ENCODE results near the gene PC. TPM values are rescaled to one million over a fixed set of nuclear protein-coding genes. Genes with fewer than 3 reads are reported as not detected.

PC gene
- total RNA-seq, 1 donor from 2014 or later: 9.5 TPM

DNA sequence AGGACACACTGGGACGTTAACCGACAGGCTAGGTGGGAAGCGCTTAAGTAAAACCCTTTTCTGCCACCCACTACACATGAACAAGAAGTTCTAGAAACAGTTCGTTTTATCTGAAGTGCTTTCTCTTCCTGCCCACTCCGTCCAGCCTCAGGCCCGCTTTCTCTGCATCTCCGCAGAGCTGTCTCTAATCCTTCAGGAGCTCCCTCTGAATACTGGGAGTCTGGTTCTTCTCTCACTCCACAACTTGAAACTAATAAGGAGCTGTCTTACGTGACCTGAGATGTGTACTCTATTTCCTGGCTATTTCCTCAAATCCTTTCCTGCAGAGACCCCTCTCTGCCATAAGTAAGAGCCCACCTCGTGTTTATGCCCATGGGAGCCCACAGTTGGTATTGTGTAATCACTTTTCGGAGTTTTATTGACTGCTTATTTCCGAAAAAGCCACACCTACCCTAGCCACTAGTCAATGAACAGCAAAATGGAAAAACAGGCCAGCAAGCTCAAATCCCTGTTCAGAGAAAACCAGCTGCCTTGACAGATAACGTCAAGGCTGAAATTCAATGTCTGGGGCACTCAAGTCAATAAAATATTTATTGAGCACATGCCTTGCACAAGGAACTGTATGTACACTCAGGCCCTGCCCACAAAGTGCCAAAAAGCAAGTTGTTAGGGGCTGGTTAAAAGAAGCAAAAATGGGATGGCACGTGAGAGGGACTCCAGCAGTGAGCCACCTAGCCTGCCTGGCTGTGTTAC is 4.9 kb downstream of the PC start:
- DNase-seq (ENCODE audit: low read depth): no peak

DNA sequence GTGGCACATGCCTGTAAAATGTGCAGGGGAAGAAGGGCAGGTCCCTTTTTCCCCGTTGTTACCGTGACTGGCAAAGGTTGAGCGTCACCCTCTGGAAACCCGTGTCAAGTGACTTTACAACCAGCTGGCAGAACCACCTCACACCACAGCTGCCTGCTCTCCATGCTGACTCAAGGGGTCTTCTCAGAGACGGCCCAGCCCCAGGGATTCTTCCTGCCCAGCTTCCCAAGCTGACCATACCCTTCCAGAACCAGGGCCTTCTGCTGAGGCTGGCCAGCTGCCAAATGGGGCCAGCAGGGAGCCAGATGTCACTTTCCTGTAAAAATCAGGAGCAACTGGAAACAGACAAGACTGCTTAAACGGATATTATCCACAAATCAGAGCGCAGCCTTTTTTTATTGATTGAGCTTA is 6.3 kb downstream of the PC start:
- no peak for DNase-seq (ENCODE audit: low read depth)

DNA sequence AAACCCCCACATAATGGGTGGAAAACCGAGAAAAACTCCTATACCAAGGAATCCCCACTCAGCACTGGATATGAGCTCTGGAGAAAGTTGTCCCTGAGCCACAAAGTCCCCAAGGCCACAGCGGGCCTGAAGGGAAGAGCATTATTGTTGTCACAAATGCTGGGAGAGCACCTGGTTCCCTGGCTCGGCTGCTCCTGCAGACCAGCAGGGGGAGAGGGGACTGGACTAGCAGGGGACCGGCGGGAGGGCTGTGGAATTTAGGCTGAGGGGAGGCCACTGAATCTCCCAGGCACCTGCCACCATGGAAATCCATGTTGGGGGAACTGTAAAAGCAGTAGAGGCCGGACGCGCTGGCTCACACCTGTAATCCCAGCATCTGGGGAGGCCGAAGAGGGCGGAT is 7.0 kb downstream of the PC start:
- DNase-seq (ENCODE audit: low read depth): no peak

DNA sequence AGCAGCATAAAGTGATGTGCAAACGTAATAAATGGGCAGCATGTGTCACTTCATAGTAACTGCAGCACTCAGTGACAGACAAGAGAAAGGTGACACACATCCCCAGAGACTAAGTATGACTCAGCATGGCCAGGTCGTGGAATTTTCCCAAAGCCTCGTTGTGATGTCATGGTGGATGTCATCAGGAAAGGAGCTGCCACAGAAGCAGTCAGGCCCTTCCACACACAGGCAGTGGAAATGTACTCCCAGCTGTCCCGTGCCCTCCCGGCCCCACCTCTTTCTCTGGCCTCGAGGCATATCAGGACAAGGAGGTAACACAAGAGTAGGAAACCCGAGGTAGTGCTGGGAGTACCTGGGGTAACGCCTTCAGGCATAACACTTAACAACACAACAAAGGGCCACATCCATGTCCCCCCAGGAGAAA is 8.1 kb downstream of the PC start:
- DNase-seq (ENCODE audit: low read depth): peak; percentile 89

DNA sequence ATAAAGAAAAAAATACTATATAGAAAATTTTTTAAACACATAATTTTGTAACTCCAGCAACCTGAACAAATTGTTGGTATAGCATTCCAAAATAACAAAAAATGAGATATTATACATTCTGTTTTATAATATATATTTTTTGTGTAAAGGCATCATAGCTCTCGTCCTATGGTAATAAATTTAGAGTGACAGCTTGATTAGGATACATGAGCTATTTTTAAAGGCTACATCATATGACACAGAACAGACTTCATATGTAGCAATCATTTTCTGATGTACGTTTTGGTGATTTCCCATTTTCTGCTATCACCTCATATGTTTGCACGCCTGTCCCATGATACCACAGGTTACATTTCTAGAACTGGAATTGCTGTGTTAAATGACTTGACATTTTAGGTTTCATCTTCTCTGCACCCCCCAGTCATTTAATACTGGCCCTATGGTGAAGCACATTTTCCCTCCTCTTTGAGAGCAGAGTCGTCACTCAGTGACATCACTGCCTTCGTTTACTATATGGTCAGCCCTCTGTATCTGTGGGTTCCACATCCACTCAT is 19.5 kb downstream of the PC start:
- no peak for DNase-seq (ENCODE audit: low read depth)

DNA sequence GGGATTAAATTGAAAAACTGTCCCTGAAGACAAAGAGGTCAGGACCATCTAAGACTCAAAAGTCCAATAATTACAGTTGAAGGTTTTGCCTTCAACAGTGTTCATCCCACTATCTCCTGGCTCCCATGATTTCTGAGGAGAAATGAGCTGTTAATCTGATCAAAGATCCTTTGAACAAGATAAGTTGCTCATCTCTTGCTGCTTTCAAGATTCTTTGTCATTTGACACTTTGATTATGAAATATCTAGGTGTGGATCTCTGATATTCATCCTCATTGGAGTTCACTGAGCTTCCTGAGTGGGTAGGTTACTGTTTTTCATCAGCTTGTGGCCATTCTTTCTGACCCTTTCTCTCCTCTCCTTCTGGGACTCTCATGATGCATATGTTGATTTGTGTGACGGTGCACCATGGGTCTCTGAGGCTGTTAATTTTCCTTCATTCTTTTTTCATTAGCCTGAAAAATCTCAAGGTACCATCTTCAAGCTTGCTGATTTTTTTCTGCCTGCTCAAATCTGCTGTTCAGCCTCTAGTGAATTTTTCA is 20.9 kb downstream of the PC start:
- no peak for DNase-seq (ENCODE audit: low read depth)

DNA sequence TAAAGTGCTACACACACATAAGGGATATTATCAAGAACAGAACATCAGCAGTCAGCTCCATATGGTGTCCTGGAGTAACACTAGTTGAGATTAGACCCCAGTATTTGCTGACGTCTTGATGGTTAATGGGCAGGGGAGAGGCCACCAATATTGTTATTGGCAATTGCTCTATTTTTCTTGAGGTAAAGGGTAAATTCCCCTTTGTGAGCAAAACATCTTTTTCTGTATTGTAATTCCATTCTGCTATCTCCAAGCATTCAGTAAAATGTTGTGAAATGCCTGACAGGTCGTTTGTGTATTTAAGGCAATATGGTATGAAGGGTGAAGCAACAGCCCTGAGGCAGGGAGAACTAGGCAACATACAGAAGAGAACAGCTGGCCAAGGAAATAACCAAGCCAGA is 21.9 kb downstream of the PC start:
- peak; percentile 38 for DNase-seq (ENCODE audit: low read depth)

DNA sequence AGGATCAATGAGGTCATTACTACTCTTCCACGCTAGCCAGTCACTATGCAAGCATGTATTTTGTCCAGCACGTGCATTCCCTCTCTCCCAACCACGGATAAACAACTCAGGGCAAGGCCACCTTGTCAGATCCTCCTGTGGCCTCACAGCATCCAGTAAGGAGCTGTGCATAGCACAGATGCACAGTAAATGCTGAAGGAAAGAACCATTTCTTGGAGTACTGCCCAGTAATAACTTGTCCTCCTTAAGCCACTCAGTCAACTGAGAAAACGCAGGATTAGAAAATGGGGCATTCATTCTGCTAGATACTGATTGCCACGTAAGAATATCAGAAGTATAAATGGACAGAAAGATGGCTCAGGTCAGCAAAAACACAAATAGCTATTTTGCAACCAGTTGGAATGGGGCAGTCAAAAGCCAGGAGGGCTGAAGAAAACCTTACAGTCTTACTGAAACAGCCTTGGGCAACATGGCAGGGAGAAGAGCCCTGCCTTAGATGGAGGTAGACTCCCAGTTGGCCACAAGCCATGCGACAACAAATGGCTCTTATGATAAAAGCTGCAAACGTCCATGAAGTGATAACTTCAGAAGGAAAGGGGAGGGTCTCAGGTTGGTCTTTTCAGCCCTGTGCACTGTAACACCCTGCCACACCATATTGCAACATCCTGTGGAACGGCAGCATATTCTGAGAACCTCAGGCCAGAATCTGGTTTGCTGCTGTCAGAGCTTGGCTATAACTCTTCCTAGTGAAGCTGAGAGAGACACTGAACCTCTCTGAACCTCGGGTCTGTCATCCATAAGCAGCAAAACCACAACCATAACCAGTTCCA is 23.0 kb downstream of the PC start:
- no peak for DNase-seq (ENCODE audit: low read depth)

DNA sequence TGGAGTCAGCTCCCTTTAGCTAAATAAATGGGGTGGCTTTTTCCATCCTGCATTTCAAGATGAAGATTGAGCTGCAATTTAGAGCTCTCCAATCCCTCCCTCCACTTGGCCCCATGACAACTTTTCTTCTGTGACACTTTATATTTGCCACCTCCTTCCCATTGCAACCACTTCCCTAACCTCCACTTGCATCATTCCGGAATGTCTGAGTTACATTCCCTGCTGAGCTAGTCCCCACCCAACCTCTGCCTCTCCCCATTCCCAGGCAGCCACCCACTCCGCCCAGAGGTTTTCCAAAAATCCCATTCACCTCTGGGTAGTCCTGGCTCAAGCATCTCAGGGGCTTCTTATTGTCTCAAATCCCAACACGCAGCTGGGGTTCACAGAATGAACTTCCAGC is 24.7 kb downstream of the PC start:
- DNase-seq (ENCODE audit: low read depth): no peak

DNA sequence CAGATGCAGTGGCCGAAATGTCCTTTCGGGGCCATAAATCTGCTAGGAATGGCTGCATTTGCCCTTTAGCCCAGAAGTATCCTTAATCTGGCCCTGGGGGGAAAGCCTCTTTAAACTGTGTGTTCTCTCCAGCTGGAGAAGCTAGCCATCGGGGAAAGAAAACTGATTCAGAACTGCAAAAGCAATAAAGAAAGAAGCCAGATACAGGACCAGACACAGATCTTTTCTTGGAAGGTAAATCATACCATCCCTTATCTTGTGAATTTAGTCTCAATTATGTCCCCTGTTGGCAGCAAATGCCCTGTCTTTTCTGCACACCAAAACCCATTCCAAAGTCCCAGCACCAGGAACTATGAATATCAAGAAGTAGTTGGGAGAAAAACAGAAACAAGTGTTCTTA is 25.6 kb downstream of the PC start:
- no peak for DNase-seq (ENCODE audit: low read depth)

DNA sequence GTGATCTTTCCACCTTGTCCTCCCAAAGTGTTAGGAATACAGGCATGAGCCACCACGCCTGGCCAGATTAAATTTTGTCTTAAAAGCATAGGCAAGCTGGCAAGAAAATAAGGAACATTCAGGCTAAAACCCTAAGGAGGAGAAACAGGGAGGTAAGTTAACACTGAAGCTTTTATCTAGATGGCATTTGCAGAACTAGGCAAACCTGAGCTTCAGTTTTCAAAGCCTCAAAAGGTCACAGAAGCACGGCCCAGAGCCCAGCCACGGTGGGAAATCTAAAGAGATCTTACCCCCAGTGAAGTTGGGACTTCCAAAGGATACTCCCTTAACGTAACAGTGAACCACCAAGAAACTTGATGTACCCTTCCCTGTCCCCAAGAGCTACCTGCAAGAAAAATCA is 28.4 kb downstream of the PC start:
- no peak for DNase-seq (ENCODE audit: low read depth)

DNA sequence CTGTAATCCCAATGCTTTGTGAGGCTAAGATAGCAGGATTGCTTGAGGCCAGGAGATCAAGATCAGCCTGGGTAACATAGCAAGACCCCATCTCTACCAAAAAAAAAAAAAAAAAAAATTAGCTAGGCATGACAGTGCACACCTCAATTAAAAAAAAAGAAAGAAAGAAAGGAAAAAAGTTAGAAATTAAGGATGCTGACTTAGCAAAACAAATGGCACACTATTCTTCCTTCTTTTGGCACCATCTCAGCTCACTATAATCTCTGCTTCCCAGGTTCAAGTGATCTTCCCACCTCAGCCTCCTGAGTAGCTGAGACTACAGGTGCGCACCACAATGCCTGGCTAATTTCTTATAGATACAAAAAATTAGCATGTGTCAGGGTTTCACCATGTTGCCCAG is 33.9 kb downstream of the PC start:
- DNase-seq (ENCODE audit: low read depth): no peak

DNA sequence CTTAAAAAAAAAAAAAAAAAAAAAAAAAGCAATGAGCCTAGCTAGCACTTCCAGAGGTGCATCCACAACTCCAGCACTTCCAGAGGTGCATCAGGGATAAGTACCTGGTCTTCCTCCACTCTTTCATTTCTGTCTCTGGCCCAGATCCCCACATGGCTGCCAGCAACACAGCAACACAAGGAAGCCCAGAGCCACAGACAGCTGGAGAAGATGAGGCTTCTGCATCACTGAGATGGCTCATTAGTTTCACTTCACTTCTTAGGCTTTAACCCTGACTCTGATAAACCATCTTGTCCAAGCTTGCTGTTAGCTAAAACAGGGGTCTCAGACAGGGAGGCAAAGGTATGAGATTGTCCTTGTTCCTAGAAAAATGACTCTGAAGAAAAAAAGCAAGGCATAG is 35.6 kb downstream of the PC start:
- no peak for DNase-seq (ENCODE audit: low read depth)

DNA sequence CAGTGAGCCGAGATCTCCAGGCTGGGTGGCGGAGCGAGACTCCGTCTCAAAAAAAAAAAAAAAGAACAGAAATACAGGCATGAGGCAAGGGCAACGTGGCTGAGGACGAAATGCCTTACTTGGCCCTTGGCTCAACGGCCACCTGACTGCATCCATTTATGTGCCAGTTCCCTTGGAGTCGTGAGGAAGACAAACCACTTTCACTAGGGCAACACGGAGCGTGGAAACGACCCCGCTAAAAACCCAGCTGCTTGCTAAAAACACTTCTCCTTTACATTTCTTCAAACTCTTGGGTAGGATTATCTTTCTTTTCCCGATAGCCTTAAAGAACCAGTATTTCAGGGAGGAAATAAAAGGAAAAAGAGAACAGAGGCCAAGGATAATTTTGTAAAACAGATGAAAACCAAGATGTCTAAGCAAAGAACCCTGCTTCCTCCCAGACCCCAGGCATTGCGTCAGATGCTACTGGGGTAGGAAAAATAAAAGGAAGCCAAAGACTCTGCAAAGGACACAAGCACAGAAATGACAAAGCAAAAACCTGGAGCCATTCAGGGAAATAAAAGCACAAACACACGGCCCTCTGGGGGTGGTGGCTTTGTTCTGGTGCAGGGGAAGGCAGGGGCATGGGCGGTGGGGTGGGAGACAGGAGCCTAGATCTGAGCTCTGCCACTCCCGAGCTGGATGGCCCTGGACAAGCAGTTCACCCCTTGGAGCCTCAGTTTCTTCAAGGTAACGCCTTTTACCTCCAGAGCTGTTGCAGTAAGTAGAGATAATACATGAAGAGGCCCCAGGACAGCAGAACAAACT is 37.0 kb downstream of the PC start:
- no peak for DNase-seq (ENCODE audit: low read depth)

DNA sequence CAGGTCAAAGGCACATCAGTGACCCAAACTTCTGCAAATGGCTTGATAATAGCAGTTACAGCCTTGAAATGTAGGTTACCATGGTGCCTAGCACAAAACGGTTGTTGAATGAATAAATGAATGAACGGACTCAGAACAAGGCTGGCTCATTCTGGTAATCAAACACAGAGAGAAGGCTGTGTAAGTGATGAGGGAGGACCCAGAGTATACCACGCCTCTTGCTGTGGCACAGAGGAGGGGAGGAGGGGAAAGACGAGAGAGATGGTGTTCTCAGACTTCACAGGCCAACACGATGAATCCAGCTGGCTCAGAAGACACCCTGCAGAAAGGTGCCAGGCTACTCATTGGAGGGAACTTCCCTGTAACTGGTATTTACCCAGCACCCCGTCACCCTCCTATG is 38.3 kb downstream of the PC start:
- DNase-seq (ENCODE audit: low read depth): no peak

DNA sequence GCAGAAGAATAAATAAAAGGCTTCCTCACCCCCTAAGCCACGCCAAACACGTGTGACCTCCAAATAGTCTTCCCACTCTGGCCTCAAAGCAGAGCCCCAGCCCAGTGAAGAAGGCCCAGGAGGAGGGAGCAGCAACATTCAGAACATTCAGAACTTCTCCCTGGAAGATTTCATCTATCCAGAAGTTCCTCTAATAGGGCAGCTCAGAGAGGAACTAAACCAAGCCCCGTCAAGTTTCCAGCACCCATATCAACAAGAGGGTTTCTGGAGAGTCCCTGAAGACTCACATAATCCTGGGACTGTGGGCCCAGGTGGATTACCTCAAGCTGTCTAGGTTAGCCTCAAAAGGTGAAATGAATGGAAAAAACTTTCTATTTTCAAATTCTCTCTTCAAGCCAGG is 39.4 kb downstream of the PC start:
- DNase-seq (ENCODE audit: low read depth): no peak

DNA sequence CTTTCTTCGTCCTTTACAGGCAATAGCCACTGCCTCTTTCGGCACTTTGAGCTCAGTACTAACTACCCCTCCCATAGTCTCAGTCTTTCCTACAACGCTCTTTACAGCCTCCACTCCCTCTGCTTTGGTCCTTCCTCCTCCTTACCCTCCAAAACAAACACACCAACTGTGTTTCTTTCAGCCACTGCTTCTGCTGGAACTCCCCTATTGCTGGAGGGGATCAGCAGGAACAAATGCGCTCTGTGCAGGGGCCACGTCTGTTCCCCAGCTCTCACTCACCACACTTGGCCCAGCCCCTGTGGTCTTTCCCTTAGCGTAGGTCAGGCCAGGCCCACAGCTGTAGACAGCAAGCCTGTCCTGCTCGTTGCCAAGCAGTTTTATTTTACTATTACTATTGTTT is 42.3 kb downstream of the PC start:
- DNase-seq (ENCODE audit: low read depth): no peak

DNA sequence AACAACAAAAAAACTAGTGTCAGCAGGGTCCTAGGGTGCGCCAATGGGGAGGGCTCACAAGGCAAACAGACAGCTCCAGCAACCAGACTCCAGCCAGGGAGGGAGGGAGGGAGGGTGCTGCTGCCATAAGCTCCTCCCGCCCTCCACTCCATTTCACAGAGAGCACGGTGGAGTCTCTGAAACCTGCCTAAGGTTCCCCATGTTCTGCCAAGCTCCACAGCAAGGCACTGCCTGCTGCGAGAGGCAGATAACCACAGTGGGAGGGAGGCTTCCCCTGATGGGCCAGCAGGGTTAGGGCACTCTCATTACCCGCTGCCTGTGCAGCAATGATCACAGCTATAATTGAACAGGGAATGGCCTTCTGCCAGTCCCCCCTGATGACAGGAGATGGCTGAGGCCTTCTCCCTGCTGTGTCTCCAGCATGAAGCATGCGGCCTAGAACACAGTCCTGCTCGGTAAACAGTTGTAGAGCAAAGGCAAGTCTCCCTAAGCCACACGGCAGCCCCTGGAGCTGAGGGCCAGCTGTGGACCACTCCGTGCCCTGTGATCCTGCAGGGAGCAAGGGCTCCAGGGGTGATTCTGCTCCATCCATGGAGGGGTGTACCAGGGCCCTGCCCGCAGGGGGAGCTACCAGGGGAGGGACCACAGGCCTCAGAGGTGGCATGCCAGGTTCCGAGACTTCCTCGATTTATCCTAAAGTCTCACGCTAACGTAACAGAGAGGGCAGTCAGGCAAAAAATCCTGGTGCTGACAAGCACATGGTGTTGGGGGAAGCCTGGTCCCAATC is 42.9 kb downstream of the PC start:
- no peak for DNase-seq (ENCODE audit: low read depth)

DNA sequence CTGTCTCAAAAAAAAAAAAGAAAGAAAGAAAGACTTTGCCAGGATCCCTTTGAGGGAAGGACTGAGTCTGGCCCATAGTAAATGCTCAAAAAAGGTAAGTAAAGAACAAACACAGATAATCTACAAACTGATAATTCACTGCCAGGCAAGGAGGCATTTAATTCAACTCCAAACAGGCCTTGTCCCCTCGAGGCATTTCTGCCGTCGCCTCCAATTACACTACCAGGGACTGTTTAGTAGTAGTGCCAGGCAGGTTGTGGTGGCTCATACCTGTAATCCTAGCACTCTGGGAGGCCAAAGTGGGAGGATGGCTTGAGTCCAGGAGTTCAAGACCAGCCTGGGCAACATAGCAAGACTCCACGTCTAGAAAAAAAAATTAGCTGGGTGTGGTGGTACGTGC is 43.7 kb downstream of the PC start:
- DNase-seq (ENCODE audit: low read depth): no peak

DNA sequence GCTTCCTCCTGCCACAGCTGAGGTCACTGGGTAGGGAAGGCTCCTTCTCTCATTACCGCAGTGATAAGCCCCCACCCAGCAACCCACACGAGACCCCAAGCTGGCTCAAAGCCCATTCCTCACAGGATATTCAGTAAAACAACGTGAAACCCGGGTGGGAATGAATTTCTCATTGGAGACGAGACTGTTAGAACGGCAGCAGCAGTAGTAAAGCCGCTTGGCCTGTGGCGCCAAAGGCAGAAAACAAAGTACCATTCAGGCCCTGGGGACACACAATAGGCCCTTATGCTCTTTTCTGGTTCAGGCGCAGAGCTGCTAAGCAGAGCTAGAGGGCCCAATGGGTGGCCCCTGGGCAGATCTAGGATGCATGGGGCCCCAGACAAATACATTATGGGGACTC is 45.3 kb downstream of the PC start:
- DNase-seq (ENCODE audit: low read depth): no peak

DNA sequence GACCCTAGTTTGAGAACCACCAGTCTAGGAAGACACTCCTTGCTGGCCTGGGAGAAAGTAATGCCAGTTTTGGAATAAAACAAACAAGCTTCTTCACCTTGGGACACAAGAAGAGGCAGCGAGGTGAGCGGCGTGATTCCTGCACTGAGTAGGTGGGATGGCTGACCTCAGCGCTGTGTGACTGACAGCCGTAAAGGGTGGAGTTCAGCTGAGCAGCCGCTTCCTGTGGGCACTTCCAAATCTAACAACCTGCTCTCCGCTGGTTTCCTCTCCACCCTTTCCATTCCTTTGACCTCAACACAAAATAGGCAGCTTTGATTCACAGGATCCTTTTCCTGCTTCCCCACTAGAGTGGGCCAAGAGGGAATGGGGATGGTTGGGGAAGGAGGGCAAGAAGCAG is 45.8 kb downstream of the PC start:
- DNase-seq (ENCODE audit: low read depth): no peak

Measured in renal cortical epithelial cell (primary cell).